Progenitor cell of endocrine pancreas (in vitro differentiated cells): ENCODE results near the gene MAPK1. TPM values are rescaled to one million over a fixed set of nuclear protein-coding genes. Genes with fewer than 3 reads are reported as not detected.
"Not testable (repeated sequence)": the region's sequence is repeated elsewhere in the genome, so short reads cannot be mapped to it uniquely, and the experiment has no call there.

Experiments
- DNase-seq: peaks from one replicate; pipeline ENCODE4 v3.0.0; 2021; ENCODE audit warnings: low spot score; ENCODE audit not compliant: unreplicated experiment
- H3K27ac Mint-ChIP-seq: 2 replicates; pipeline ENCODE4 v1.8.0; 2021; ENCODE audit warnings: mild to moderate bottlenecking, moderate library complexity, mixed read lengths
- H3K27me3 Mint-ChIP-seq: 2 replicates; pipeline ENCODE4 v1.8.0; 2021; ENCODE audit warnings: mixed read lengths
- H3K36me3 Mint-ChIP-seq: 2 replicates; pipeline ENCODE4 v1.8.0; 2022; ENCODE audit warnings: mixed read lengths; ENCODE audit not compliant: insufficient read depth
- H3K4me1 Mint-ChIP-seq: 2 replicates; pipeline ENCODE4 v1.8.0; 2021; ENCODE audit warnings: low read depth, mixed read lengths
- H3K4me3 Mint-ChIP-seq: 2 replicates; pipeline ENCODE4 v1.8.0; 2021; ENCODE audit warnings: low read depth, mild to moderate bottlenecking, moderate library complexity, mixed read lengths
- H3K9me3 Mint-ChIP-seq: 2 replicates; pipeline ENCODE4 v1.8.0; 2021; ENCODE audit warnings: low read depth, mixed read lengths
- CTCF ChIP-seq: fragments of 200-600 bp; sonication (generic); IDR thresholded peaks from one replicate; pipeline ENCODE4 v1.5.0; 2021; ENCODE audit warnings: antibody characterized with exemption, mild to moderate bottlenecking; ENCODE audit not compliant: unreplicated experiment
- total RNA-seq: library from RNA; stranded (reverse); gene quantifications from 2 replicates; pipeline ENCODE4 v1.2.1, GENCODE V29; 2021

The MAPK1 gene
- total RNA-seq, 1 donor from 2014 or later = 116 TPM

GRCh38 chr22:21881841-21882753 is 14.7 kb upstream of the MAPK1 start:
- no peak for TF ChIP-seq CTCF
- no peak for DNase-seq
- Mint-ChIP-seq H3K27me3 (no peaks in the 10 kb centered on the region), H3K4me1 (peaks cover 2% of the 10 kb centered on the region), H3K4me3 (no peak overlapping the region), H3K27ac (peak overlapping the region; percentile 74), H3K9me3 (no peaks in the 10 kb centered on the region), H3K36me3 (no peaks in the 10 kb centered on the region)

- no peaks in the 10 kb centered on the region for H3K4me1 Mint-ChIP-seq
- no peaks in the 10 kb centered on the region for H3K27me3 Mint-ChIP-seq
- no peak overlapping the region for H3K27ac Mint-ChIP-seq
- no peaks in the 10 kb centered on the region for H3K9me3 Mint-ChIP-seq
- H3K4me3 Mint-ChIP-seq = no peak overlapping the region
- no peak for DNase-seq
- no peaks in the 10 kb centered on the region for H3K36me3 Mint-ChIP-seq
- no peak for TF ChIP-seq CTCF
Observed at GRCh38 chr22:21876486-21877176, 9.2 kb upstream of the MAPK1 start.

GRCh38 chr22:21874953-21875352 is 7.5 kb upstream of the MAPK1 start:
- H3K4me1 Mint-ChIP-seq, H3K36me3 Mint-ChIP-seq, H3K27ac Mint-ChIP-seq, H3K4me3 Mint-ChIP-seq, DNase-seq, H3K27me3 Mint-ChIP-seq, H3K9me3 Mint-ChIP-seq: not testable (repeated sequence)

- Mint-ChIP-seq H3K9me3 (no peaks in the 10 kb centered on the region), H3K4me1 (peaks cover 2% of the 10 kb centered on the region), H3K4me3 (no peak overlapping the region), H3K27ac (no peak overlapping the region), H3K36me3 (no peaks in the 10 kb centered on the region), H3K27me3 (no peaks in the 10 kb centered on the region)
- no peak for TF ChIP-seq CTCF
- no peak for DNase-seq
Observed at GRCh38 chr22:21873619-21874018, 6.2 kb upstream of the MAPK1 start.

GRCh38 chr22:21872741-21873140 is 5.3 kb upstream of the MAPK1 start:
- not testable (repeated sequence) for H3K9me3 Mint-ChIP-seq, H3K36me3 Mint-ChIP-seq, DNase-seq, H3K27me3 Mint-ChIP-seq, H3K4me3 Mint-ChIP-seq, H3K4me1 Mint-ChIP-seq, H3K27ac Mint-ChIP-seq

GRCh38 chr22:21868651-21869050 is 1.2 kb upstream of the MAPK1 start:
- H3K9me3 Mint-ChIP-seq = no peaks in the 10 kb centered on the region
- no peak for DNase-seq
- H3K4me3 Mint-ChIP-seq = peak overlapping the region; percentile 85
- peaks cover 26% of the 10 kb centered on the region for H3K4me1 Mint-ChIP-seq
- H3K27me3 Mint-ChIP-seq = no peaks in the 10 kb centered on the region
- peaks cover 4% of the 10 kb centered on the region for H3K36me3 Mint-ChIP-seq
- peak overlapping the region; percentile 97 for H3K27ac Mint-ChIP-seq
- TF ChIP-seq CTCF = no peak
